ENCODE results near the gene RENBP. TPM values are rescaled to one million over a fixed set of nuclear protein-coding genes. Genes with fewer than 3 reads are reported as not detected.

The RENBP gene
- total and polyA plus RNA-seq, 2 of the 13 experiments (the other 11 are each of a cell fraction or from before 2014, with no cell fraction given): 1.4 to 2.6 TPM

DNA sequence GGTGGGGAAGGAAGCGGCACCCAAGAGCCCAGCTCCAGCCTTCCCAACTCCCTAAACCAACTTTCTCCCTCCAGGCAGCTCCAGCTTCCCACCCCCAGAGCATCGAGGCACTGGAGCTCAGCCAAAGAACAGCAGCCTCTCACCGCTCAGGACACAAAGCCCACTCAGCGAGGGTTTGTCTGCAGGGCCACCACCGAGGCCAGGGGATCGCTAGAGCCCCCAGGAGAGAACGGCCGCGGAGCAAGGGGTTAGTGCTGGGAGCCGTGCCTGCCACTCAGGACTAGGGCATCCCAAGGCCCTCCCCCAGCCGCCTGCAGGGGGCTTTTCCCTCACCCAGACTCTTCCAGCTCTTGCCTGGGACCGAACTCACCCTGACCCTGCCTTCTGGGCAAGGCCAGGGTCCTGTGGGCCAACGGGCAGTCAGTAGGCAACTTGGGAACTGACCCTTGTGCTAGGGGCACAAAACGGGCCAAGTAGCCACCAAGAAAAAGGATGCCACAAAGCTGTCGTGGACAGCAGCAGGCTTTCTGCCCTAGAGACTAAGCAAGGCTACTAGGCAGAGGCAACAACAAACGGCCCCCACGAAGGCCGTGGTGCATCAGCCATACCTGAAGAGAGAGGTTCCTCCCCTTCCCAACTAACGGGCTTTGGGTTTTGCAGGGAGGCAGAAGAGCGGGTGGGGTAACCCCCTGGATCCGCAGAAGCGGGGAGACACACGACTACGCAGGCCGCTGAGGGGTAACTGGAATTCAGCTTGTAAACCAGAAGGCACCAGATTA lies 24.9 kb upstream of the RENBP start (continued):
- TF ChIP-seq, protein P1, sequence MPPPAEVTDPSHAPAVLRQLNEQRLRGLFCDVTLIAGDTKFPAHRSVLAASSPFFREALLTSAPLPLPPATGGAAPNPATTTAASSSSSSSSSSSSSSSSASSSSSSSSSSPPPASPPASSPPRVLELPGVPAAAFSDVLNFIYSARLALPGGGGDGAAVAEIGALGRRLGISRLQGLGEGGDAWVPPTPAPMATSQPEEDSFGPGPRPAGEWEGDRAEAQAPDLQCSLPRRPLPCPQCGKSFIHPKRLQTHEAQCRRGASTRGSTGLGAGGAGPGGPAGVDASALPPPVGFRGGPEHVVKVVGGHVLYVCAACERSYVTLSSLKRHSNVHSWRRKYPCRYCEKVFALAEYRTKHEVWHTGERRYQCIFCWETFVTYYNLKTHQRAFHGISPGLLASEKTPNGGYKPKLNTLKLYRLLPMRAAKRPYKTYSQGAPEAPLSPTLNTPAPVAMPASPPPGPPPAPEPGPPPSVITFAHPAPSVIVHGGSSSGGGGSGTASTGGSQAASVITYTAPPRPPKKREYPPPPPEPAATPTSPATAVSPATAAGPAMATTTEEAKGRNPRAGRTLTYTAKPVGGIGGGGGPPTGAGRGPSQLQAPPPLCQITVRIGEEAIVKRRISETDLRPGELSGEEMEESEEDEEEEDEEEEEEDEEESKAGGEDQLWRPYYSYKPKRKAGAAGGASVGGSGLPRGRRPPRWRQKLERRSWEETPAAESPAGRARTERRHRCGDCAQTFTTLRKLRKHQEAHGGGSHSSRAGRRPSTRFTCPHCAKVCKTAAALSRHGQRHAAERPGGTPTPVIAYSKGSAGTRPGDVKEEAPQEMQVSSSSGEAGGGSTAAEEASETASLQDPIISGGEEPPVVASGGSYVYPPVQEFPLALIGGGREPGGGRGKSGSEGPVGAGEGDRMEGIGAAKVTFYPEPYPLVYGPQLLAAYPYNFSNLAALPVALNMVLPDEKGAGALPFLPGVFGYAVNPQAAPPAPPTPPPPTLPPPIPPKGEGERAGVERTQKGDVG (CRISPR knock-in tag; IDR thresholded peaks at IDR 0.05; ENCODE audit: borderline replicate concordance): no peak
- TF ChIP-seq, protein P2, sequence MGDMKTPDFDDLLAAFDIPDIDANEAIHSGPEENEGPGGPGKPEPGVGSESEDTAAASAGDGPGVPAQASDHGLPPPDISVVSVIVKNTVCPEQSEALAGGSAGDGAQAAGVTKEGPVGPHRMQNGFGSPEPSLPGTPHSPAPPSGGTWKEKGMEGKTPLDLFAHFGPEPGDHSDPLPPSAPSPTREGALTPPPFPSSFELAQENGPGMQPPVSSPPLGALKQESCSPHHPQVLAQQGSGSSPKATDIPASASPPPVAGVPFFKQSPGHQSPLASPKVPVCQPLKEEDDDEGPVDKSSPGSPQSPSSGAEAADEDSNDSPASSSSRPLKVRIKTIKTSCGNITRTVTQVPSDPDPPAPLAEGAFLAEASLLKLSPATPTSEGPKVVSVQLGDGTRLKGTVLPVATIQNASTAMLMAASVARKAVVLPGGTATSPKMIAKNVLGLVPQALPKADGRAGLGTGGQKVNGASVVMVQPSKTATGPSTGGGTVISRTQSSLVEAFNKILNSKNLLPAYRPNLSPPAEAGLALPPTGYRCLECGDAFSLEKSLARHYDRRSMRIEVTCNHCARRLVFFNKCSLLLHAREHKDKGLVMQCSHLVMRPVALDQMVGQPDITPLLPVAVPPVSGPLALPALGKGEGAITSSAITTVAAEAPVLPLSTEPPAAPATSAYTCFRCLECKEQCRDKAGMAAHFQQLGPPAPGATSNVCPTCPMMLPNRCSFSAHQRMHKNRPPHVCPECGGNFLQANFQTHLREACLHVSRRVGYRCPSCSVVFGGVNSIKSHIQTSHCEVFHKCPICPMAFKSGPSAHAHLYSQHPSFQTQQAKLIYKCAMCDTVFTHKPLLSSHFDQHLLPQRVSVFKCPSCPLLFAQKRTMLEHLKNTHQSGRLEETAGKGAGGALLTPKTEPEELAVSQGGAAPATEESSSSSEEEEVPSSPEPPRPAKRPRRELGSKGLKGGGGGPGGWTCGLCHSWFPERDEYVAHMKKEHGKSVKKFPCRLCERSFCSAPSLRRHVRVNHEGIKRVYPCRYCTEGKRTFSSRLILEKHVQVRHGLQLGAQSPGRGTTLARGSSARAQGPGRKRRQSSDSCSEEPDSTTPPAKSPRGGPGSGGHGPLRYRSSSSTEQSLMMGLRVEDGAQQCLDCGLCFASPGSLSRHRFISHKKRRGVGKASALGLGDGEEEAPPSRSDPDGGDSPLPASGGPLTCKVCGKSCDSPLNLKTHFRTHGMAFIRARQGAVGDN (CRISPR knock-in tag; IDR thresholded peaks at IDR 0.05): peak; percentile 34; the same call in 1 of the 2 replicates
- TF ChIP-seq MTF2 (CRISPR knock-in tag; IDR thresholded peaks at IDR 0.05; ENCODE audit: borderline replicate concordance): no peak
- TF ChIP-seq, protein P3, sequence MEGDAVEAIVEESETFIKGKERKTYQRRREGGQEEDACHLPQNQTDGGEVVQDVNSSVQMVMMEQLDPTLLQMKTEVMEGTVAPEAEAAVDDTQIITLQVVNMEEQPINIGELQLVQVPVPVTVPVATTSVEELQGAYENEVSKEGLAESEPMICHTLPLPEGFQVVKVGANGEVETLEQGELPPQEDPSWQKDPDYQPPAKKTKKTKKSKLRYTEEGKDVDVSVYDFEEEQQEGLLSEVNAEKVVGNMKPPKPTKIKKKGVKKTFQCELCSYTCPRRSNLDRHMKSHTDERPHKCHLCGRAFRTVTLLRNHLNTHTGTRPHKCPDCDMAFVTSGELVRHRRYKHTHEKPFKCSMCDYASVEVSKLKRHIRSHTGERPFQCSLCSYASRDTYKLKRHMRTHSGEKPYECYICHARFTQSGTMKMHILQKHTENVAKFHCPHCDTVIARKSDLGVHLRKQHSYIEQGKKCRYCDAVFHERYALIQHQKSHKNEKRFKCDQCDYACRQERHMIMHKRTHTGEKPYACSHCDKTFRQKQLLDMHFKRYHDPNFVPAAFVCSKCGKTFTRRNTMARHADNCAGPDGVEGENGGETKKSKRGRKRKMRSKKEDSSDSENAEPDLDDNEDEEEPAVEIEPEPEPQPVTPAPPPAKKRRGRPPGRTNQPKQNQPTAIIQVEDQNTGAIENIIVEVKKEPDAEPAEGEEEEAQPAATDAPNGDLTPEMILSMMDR (CRISPR knock-in tag; IDR thresholded peaks at IDR 0.05): 0 out of 2 replicates have a peak, but pooled peaks have one; percentile 7
- TF ChIP-seq, protein P4, sequence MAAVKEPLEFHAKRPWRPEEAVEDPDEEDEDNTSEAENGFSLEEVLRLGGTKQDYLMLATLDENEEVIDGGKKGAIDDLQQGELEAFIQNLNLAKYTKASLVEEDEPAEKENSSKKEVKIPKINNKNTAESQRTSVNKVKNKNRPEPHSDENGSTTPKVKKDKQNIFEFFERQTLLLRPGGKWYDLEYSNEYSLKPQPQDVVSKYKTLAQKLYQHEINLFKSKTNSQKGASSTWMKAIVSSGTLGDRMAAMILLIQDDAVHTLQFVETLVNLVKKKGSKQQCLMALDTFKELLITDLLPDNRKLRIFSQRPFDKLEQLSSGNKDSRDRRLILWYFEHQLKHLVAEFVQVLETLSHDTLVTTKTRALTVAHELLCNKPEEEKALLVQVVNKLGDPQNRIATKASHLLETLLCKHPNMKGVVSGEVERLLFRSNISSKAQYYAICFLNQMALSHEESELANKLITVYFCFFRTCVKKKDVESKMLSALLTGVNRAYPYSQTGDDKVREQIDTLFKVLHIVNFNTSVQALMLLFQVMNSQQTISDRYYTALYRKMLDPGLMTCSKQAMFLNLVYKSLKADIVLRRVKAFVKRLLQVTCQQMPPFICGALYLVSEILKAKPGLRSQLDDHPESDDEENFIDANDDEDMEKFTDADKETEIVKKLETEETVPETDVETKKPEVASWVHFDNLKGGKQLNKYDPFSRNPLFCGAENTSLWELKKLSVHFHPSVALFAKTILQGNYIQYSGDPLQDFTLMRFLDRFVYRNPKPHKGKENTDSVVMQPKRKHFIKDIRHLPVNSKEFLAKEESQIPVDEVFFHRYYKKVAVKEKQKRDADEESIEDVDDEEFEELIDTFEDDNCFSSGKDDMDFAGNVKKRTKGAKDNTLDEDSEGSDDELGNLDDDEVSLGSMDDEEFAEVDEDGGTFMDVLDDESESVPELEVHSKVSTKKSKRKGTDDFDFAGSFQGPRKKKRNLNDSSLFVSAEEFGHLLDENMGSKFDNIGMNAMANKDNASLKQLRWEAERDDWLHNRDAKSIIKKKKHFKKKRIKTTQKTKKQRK (IDR thresholded peaks at IDR 0.05; ENCODE audit: low read length): no peak

All from HepG2 (cell line).